ENCODE results near the gene UBE2O. TPM values are rescaled to one million over a fixed set of nuclear protein-coding genes. Genes with fewer than 3 reads are reported as not detected.

Gene UBE2O
- total RNA-seq, 2 experiments from 2014 or later: 26.5 to 28.9 TPM

- Mint-ChIP-seq H3K4me3 (no peak overlapping the region), H3K27me3 (no peaks in the 10 kb centered on the region), H3K27ac (peak overlapping the region; percentile 73), H3K9me3 (no peaks in the 10 kb centered on the region), H3K4me1 (peaks cover 59% of the 10 kb centered on the region), H3K36me3 (ENCODE audit: low read depth) (peaks cover 3% of the 10 kb centered on the region)
- CTCF ChIA-PET: no interaction called here
- POLR2A ChIA-PET: no interaction called here
- no peak for DNase-seq
Measured at GRCh38 chr17:76441686-76442340, 11.1 kb downstream of the UBE2O start.

- CTCF ChIA-PET: no interaction called here
- no peak for DNase-seq
- H3K4me3 Mint-ChIP-seq: no peak overlapping the region
- H3K27me3 Mint-ChIP-seq: no peaks in the 10 kb centered on the region
- peaks cover 3% of the 10 kb centered on the region for H3K36me3 Mint-ChIP-seq (ENCODE audit: low read depth)
- H3K27ac Mint-ChIP-seq: no peak overlapping the region
- no peaks in the 10 kb centered on the region for H3K9me3 Mint-ChIP-seq
- POLR2A ChIA-PET: no interaction called here
- peaks cover 50% of the 10 kb centered on the region for H3K4me1 Mint-ChIP-seq
Measured at GRCh38 chr17:76440751-76441362, 12.1 kb downstream of the UBE2O start.

GRCh38 chr17:76439314-76439928 lies 13.5 kb downstream of the UBE2O start:
- H3K9me3 Mint-ChIP-seq: no peaks in the 10 kb centered on the region
- H3K4me3 Mint-ChIP-seq: no peak overlapping the region
- peaks cover 36% of the 10 kb centered on the region for H3K4me1 Mint-ChIP-seq
- POLR2A ChIA-PET: no interaction called here
- peaks cover 3% of the 10 kb centered on the region for H3K36me3 Mint-ChIP-seq (ENCODE audit: low read depth)
- H3K27ac Mint-ChIP-seq: no peak overlapping the region
- no peak for DNase-seq
- CTCF ChIA-PET: interaction anchor here (1.7 kb wide), 1 partner anchor 14 kb away, joined by 4 read pairs; the partner anchor contains the start of gene UBE2O
- no peaks in the 10 kb centered on the region for H3K27me3 Mint-ChIP-seq

- CTCF ChIA-PET: interaction anchor here (1.7 kb wide), 1 partner anchor 15 kb away, joined by 4 read pairs; the partner anchor contains the start of gene UBE2O
- POLR2A ChIA-PET: interaction anchor here (1.8 kb wide), 1 partner anchor 13 kb away, joined by 5 read pairs; no protein-coding TSS in a partner anchor
- H3K36me3 Mint-ChIP-seq (ENCODE audit: low read depth): peaks cover 3% of the 10 kb centered on the region
- H3K27me3 Mint-ChIP-seq: no peaks in the 10 kb centered on the region
- no peaks in the 10 kb centered on the region for H3K9me3 Mint-ChIP-seq
- H3K4me3 Mint-ChIP-seq: no peak overlapping the region
- no peak overlapping the region for H3K27ac Mint-ChIP-seq
- H3K4me1 Mint-ChIP-seq: peaks cover 31% of the 10 kb centered on the region
- no peak for DNase-seq
Measured at GRCh38 chr17:76438906-76439305, 14.0 kb downstream of the UBE2O start.

- ChIA-PET POLR2A (interaction anchor here (1.8 kb wide), 1 partner anchor 15 kb away, joined by 5 read pairs; no protein-coding TSS in a partner anchor), CTCF (no interaction called here)
- peaks cover 20% of the 10 kb centered on the region for H3K4me1 Mint-ChIP-seq
- no peak for DNase-seq
- no peaks in the 10 kb centered on the region for H3K9me3 Mint-ChIP-seq
- no peak overlapping the region for H3K4me3 Mint-ChIP-seq
- H3K36me3 Mint-ChIP-seq (ENCODE audit: low read depth): peaks cover 3% of the 10 kb centered on the region
- no peak overlapping the region for H3K27ac Mint-ChIP-seq
- H3K27me3 Mint-ChIP-seq: no peaks in the 10 kb centered on the region
Measured at GRCh38 chr17:76437467-76438402, 15.2 kb downstream of the UBE2O start.

- Mint-ChIP-seq H3K27me3 (no peaks in the 10 kb centered on the region), H3K4me1 (peaks cover 3% of the 10 kb centered on the region), H3K9me3 (no peaks in the 10 kb centered on the region), H3K36me3 (ENCODE audit: low read depth) (no peaks in the 10 kb centered on the region), H3K27ac (no peak overlapping the region), H3K4me3 (no peak overlapping the region)
- CTCF ChIA-PET: interaction anchor here (0.8 to 1.4 kb wide), 4 partner anchors 10 to 38 kb away, joined by 3 to 5 read pairs (median 4); no protein-coding TSS in a partner anchor
- DNase-seq: no peak
- POLR2A ChIA-PET: interaction anchor here (0.6 to 2.1 kb wide), 2 partner anchors 16 to 18 kb away, joined by 3 to 6 read pairs; partner anchors contain the start of gene UBE2O
Measured at GRCh38 chr17:76435751-76436150, 17.2 kb downstream of the UBE2O start.

GRCh38 chr17:76434870-76435269 lies 18.1 kb downstream of the UBE2O start:
- Mint-ChIP-seq H3K27ac (no peak overlapping the region), H3K27me3 (no peaks in the 10 kb centered on the region), H3K9me3 (no peaks in the 10 kb centered on the region), H3K36me3 (ENCODE audit: low read depth) (no peaks in the 10 kb centered on the region), H3K4me1 (peaks cover 3% of the 10 kb centered on the region), H3K4me3 (no peak overlapping the region)
- POLR2A ChIA-PET: interaction anchor here (2.1 kb wide), 1 partner anchor 17 kb away, joined by 6 read pairs; no protein-coding TSS in a partner anchor
- no peak for DNase-seq
- CTCF ChIA-PET: interaction anchor here (0.6 to 1.4 kb wide), 7 partner anchors 10 to 681 kb away, joined by 3 to 5 read pairs (median 4); no protein-coding TSS in a partner anchor

- CTCF ChIA-PET: no interaction called here
Measured at GRCh38 chr17:76433693-76434092, 19.3 kb downstream of the UBE2O start.

GRCh38 chr17:76432712-76433336 lies 20.1 kb downstream of the UBE2O start:
- DNase-seq: no peak

More at GRCh38 chr17:76433693-76434092, 19.3 kb downstream of the UBE2O start:
- Mint-ChIP-seq H3K4me3 (no peak overlapping the region), H3K27ac (no peak overlapping the region), H3K9me3 (no peaks in the 10 kb centered on the region), H3K36me3 (ENCODE audit: low read depth) (no peaks in the 10 kb centered on the region), H3K27me3 (no peaks in the 10 kb centered on the region), H3K4me1 (no peaks in the 10 kb centered on the region)
- no peak for DNase-seq
- POLR2A ChIA-PET: no interaction called here

GRCh38 chr17:76432004-76432403 lies 20.9 kb downstream of the UBE2O start:
- no peaks in the 10 kb centered on the region for H3K9me3 Mint-ChIP-seq
- ChIA-PET CTCF (interaction anchor here (0.9 kb wide), 1 partner anchor 24 kb away, joined by 4 read pairs; no protein-coding TSS in a partner anchor), POLR2A (no interaction called here)
- no peaks in the 10 kb centered on the region for H3K36me3 Mint-ChIP-seq (ENCODE audit: low read depth)
- H3K4me3 Mint-ChIP-seq: no peak overlapping the region
- peaks cover 3% of the 10 kb centered on the region for H3K4me1 Mint-ChIP-seq
- no peak for DNase-seq
- H3K27me3 Mint-ChIP-seq: no peaks in the 10 kb centered on the region
- no peak overlapping the region for H3K27ac Mint-ChIP-seq

More at GRCh38 chr17:76432712-76433336, 20.1 kb downstream of the UBE2O start:
- H3K4me1 Mint-ChIP-seq: peaks cover 3% of the 10 kb centered on the region
- ChIA-PET CTCF (no interaction called here), POLR2A (no interaction called here)
- H3K36me3 Mint-ChIP-seq (ENCODE audit: low read depth): no peaks in the 10 kb centered on the region
- no peaks in the 10 kb centered on the region for H3K27me3 Mint-ChIP-seq
- H3K27ac Mint-ChIP-seq: no peak overlapping the region
- no peaks in the 10 kb centered on the region for H3K9me3 Mint-ChIP-seq
- no peak overlapping the region for H3K4me3 Mint-ChIP-seq

- no peaks in the 10 kb centered on the region for H3K9me3 Mint-ChIP-seq
- no peaks in the 10 kb centered on the region for H3K27me3 Mint-ChIP-seq
- peaks cover 3% of the 10 kb centered on the region for H3K4me1 Mint-ChIP-seq
- no peak for DNase-seq
- ChIA-PET CTCF (interaction anchor here (0.9 to 1.0 kb wide), 2 partner anchors 14 to 23 kb away, joined by 3 to 4 read pairs; no protein-coding TSS in a partner anchor), POLR2A (no interaction called here)
- H3K27ac Mint-ChIP-seq: no peak overlapping the region
- H3K4me3 Mint-ChIP-seq: no peak overlapping the region
- no peaks in the 10 kb centered on the region for H3K36me3 Mint-ChIP-seq (ENCODE audit: low read depth)
Measured at GRCh38 chr17:76431509-76431908, 21.4 kb downstream of the UBE2O start.

GRCh38 chr17:76428511-76428910 lies 24.4 kb downstream of the UBE2O start:
- H3K36me3 Mint-ChIP-seq (ENCODE audit: low read depth): no peaks in the 10 kb centered on the region
- no peak overlapping the region for H3K27ac Mint-ChIP-seq
- no peak for DNase-seq
- ChIA-PET POLR2A (no interaction called here), CTCF (interaction anchor here (1.0 to 1.4 kb wide), 2 partner anchors 20 to 30 kb away, joined by 3 read pairs; no protein-coding TSS in a partner anchor)
- H3K9me3 Mint-ChIP-seq: no peaks in the 10 kb centered on the region
- no peak overlapping the region for H3K4me3 Mint-ChIP-seq
- H3K4me1 Mint-ChIP-seq: peaks cover 3% of the 10 kb centered on the region
- H3K27me3 Mint-ChIP-seq: no peaks in the 10 kb centered on the region

Measured in activated CD4-positive, alpha-beta memory T cell treated with anti-CD3 and anti-CD28 coated beads, Interleukin-2, amount 10 ng/mL, durations not matched to agents 7 days and 5 days (primary cell).